ENCODE results near the gene MIS18BP1.

- TF ChIP-seq RARB (CRISPR knock-in tag; IDR thresholded peaks at IDR 0.05) (no peak), BACH2 (CRISPR knock-in tag; IDR thresholded peaks at IDR 0.05; ENCODE audit: borderline replicate concordance) (no peak), CSDC2 (CRISPR knock-in tag; IDR thresholded peaks at IDR 0.05) (no peak), PATZ1 (CRISPR knock-in tag; IDR thresholded peaks at IDR 0.05; ENCODE audit: borderline replicate concordance) (no peak), ZNF70 (CRISPR knock-in tag; IDR thresholded peaks at IDR 0.05) (no peak)
- TF ChIP-seq, protein P1, sequence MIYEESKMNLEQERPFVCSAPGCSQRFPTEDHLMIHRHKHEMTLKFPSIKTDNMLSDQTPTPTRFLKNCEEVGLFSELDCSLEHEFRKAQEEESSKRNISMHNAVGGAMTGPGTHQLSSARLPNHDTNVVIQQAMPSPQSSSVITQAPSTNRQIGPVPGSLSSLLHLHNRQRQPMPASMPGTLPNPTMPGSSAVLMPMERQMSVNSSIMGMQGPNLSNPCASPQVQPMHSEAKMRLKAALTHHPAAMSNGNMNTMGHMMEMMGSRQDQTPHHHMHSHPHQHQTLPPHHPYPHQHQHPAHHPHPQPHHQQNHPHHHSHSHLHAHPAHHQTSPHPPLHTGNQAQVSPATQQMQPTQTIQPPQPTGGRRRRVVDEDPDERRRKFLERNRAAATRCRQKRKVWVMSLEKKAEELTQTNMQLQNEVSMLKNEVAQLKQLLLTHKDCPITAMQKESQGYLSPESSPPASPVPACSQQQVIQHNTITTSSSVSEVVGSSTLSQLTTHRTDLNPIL (CRISPR knock-in tag; IDR thresholded peaks at IDR 0.05; ENCODE audit: low read depth): no peak
These were observed 41.7 kb downstream of the MIS18BP1 start for GRCh38 chr14:45211295-45211694.

All from SK-N-SH treated with all-trans-retinoic acid at 6 μM for 48 hours (cell line).